Activated naive CD4-positive, alpha-beta T cell (primary cell): ENCODE measurements around the gene ADM2.

Experiments
- DNase-seq, 4 experiments: peaks; one replicate each; lab custom pipeline; 2025; lab: John Stamatoyannopoulos, UW

The ADM2 gene

GRCh38 chr22:50485221-50486131, 4.1 kb downstream of the ADM2 start:
- no peak for DNase-seq

- DNase-seq = no peak
These were observed 5.4 kb downstream of the ADM2 start, which contains the start of gene MIOX for GRCh38 chr22:50486561-50487289. Gene MIOX, plus strand, starts transcription at chr22:50486859. Its CDS starts 39 bp downstream, at chr22:50486898.

- no peak for DNase-seq
These were observed 6.1 kb downstream of the ADM2 start for GRCh38 chr22:50487290-50488005.

- DNase-seq = no peak
These were observed 6.8 kb downstream of the ADM2 start for GRCh38 chr22:50488006-50488677.

GRCh38 chr22:50488886-50489285, 7.5 kb downstream of the ADM2 start:
- DNase-seq = no peak

GRCh38 chr22:50489363-50490243, 8.3 kb downstream of the ADM2 start:
- DNase-seq = no peak

GRCh38 chr22:50490531-50491308, 9.4 kb downstream of the ADM2 start:
- DNase-seq = no peak

GRCh38 chr22:50497093-50497492, 15.8 kb downstream of the ADM2 start:
- DNase-seq = no peak

- peak in 2 of 4 experiments; percentile 38 to 53 for DNase-seq
These were observed 17.1 kb downstream of the ADM2 start for GRCh38 chr22:50498322-50498890.

GRCh38 chr22:50500452-50500851, 19.1 kb downstream of the ADM2 start:
- no peak for DNase-seq

- DNase-seq = no peak
These were observed 20.8 kb downstream of the ADM2 start for GRCh38 chr22:50502096-50502495.

GRCh38 chr22:50502628-50503474, 21.5 kb downstream of the ADM2 start:
- DNase-seq = no peak

- DNase-seq = no peak
These were observed 22.3 kb downstream of the ADM2 start for GRCh38 chr22:50503475-50504145.

- no peak for DNase-seq
These were observed 23.2 kb downstream of the ADM2 start for GRCh38 chr22:50504369-50505211.

GRCh38 chr22:50505276-50505775, 24.0 kb downstream of the ADM2 start:
- DNase-seq = no peak

GRCh38 chr22:50505776-50506610, 24.6 kb downstream of the ADM2 start:
- no peak for DNase-seq
